Activated naive CD4-positive, alpha-beta T cell treated with anti-CD3 and anti-CD28 coated beads, Interleukin-2, amount 50 U/mL, for 24 hours (primary cell): Measurements from ENCODE around the gene MAPK4.
"Not testable (repeated sequence)": the region's sequence is repeated elsewhere in the genome, so short reads cannot be mapped to it uniquely, and the experiment has no call there.

ENCODE experiments used
- H3K27ac Mint-ChIP-seq: one replicate; pipeline ENCODE4 v1.8.0; 2021; ENCODE audit warnings: mild to moderate bottlenecking, mixed read lengths
- H3K27me3 Mint-ChIP-seq: one replicate; pipeline ENCODE4 v1.8.0; 2021; ENCODE audit warnings: mixed read lengths
- H3K36me3 Mint-ChIP-seq: one replicate; pipeline ENCODE4 v1.8.0; 2021; ENCODE audit warnings: mixed read lengths
- H3K4me1 Mint-ChIP-seq: one replicate; pipeline ENCODE4 v1.8.0; 2021; ENCODE audit warnings: mixed read lengths
- H3K4me3 Mint-ChIP-seq: one replicate; pipeline ENCODE4 v1.8.0; 2021; ENCODE audit warnings: mild to moderate bottlenecking, mixed read lengths
- H3K9me3 Mint-ChIP-seq: one replicate; pipeline ENCODE4 v1.8.0; 2021; ENCODE audit warnings: mixed read lengths

Gene MAPK4

DNA sequence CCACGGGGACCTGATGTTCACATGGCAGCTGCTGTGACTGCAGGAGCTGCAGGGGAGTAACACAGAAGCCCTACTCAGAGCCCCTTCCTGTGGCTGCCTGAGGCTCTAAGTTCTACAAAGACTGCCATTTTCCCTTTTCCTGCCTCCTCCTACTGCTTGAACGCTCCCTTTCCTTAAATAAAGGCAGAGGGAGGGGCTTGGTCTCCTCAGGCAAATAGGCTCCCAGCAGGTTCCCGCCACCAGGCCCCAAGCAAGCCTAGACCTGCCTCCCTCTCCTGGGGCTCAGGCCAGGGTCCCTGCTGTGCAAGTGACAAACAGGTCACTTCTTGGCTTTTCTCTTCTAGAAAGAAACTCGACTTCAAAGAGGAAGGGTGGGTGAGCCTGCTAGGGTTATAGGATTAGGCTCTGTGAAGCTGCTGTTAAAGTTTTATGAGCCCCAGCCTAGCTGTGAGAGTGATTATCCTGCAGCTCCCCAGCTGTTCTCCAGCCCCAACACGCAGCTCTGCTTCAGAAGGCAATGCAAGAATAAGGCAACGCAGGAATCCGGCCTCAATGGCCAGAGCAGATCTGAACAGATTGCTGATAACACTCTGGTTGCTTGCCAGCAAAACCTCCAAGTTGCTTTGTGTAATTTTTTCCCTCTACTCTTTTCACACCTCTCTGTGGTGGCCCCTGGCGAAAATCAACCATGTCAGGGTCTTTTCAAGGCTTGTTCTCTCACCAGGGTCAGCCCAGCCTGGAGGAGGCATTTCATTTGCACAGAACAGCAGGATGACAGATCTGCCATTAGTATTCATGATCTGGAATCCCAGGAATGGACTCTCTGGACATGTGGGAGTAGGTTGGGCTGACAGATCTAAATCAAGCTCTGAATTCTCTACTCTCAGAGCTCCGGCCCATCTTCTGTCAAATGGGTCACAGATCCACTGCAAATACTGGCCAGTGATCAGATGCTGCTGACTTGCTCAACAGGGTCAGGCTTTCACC is 188.6 kb downstream of the MAPK4 start:
- no peaks in the 10 kb centered on the region for H3K9me3 Mint-ChIP-seq
- H3K4me3 Mint-ChIP-seq, result no peak overlapping the region
- no peaks in the 10 kb centered on the region for H3K4me1 Mint-ChIP-seq
- no peak overlapping the region for H3K27ac Mint-ChIP-seq
- H3K27me3 Mint-ChIP-seq, result peaks cover 9% of the 10 kb centered on the region
- H3K36me3 Mint-ChIP-seq, result no peaks in the 10 kb centered on the region

GRCh38 chr18:50749421-50749820 is 189.5 kb downstream of the MAPK4 start:
- Mint-ChIP-seq H3K4me1 (no peaks in the 10 kb centered on the region), H3K27me3 (peaks cover 10% of the 10 kb centered on the region), H3K36me3 (no peaks in the 10 kb centered on the region), H3K9me3 (no peaks in the 10 kb centered on the region), H3K27ac (no peak overlapping the region), H3K4me3 (no peak overlapping the region)

GRCh38 chr18:50749945-50750344 is 190.1 kb downstream of the MAPK4 start:
- Mint-ChIP-seq H3K4me3 (no peak overlapping the region), H3K9me3 (no peaks in the 10 kb centered on the region), H3K27ac (no peak overlapping the region), H3K27me3 (peaks cover 11% of the 10 kb centered on the region), H3K4me1 (no peaks in the 10 kb centered on the region), H3K36me3 (no peaks in the 10 kb centered on the region)

- Mint-ChIP-seq H3K27me3 (peaks cover 11% of the 10 kb centered on the region), H3K27ac (no peak overlapping the region), H3K9me3 (no peaks in the 10 kb centered on the region)
These were observed 190.7 kb downstream of the MAPK4 start for GRCh38 chr18:50750546-50750945.

DNA sequence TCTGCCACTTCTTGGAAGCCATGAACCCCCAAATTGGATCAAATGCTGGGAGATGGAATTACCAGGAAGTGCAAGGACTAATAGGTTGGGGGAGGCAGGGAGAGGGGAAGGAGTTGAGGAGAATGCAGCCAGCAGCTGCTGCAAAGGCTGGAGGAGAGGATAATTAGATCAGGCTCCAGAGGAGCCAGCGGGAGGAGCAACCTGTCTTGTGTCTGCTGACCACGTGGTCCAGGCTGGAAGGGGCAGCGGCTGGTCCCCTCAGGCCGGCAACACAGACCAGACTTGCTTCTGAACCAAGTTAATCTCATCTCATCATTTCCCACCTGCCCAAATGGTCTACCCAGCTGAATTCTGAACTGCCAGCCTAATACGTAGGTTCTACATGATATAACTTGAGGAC is 191.6 kb downstream of the MAPK4 start:
- Mint-ChIP-seq H3K4me3 (no peak overlapping the region), H3K27me3 (peaks cover 13% of the 10 kb centered on the region), H3K9me3 (no peaks in the 10 kb centered on the region), H3K4me1 (no peaks in the 10 kb centered on the region), H3K27ac (no peak overlapping the region), H3K36me3 (no peaks in the 10 kb centered on the region)

More at GRCh38 chr18:50750546-50750945, 190.7 kb downstream of the MAPK4 start:
- Mint-ChIP-seq H3K36me3 (no peaks in the 10 kb centered on the region), H3K4me1 (no peaks in the 10 kb centered on the region), H3K4me3 (no peak overlapping the region)

- Mint-ChIP-seq H3K27ac (no peak overlapping the region), H3K9me3 (no peaks in the 10 kb centered on the region), H3K27me3 (peaks cover 15% of the 10 kb centered on the region), H3K36me3 (no peaks in the 10 kb centered on the region), H3K4me3 (no peak overlapping the region), H3K4me1 (no peaks in the 10 kb centered on the region)
These were observed 192.1 kb downstream of the MAPK4 start for GRCh38 chr18:50751947-50752346.

DNA sequence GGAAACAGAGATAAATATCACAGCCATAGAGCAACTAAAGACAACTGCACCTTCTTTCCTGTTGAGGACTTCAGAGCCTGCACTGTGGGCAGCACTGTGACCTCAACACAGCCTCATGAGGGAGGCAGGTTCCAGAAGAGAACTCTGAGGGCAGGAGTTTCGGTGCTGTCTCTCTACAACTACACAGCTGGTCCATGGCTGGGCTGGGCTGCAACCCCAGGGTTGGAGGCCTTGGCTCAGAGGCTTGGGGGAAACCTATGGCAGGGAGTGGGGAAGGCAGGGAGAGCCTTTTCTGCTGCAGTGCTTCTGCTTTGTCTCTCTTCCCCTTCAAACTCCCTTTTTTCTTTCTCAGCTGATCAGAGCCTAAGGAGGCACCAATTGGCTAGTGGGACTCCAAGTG is 193.4 kb downstream of the MAPK4 start:
- peaks cover 16% of the 10 kb centered on the region for H3K27me3 Mint-ChIP-seq
- H3K36me3 Mint-ChIP-seq, result no peaks in the 10 kb centered on the region
- H3K4me3 Mint-ChIP-seq, result no peak overlapping the region
- H3K9me3 Mint-ChIP-seq, result no peaks in the 10 kb centered on the region
- H3K27ac Mint-ChIP-seq, result no peak overlapping the region
- H3K4me1 Mint-ChIP-seq, result no peaks in the 10 kb centered on the region

DNA sequence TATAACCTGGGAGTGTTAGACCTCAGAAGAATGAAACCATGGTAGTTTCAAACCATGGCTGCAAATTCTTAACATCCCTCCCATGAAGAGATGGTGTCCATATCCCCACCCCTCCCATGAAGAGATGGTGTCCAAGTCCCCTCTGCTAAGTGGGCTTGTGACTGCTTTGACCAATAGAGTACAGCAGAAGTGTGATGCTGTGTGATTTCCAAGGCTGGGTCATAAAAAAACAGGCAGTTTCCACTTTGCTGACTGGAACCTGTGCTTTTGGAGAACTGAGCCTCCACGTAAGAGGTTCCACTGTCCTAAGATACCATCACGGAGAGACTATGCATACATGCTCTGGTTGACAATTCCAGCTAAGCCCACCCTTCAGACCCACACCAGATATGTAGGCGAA is 194.4 kb downstream of the MAPK4 start:
- H3K9me3 Mint-ChIP-seq, result no peaks in the 10 kb centered on the region
- no peak overlapping the region for H3K27ac Mint-ChIP-seq
- H3K4me1 Mint-ChIP-seq, result no peaks in the 10 kb centered on the region
- H3K27me3 Mint-ChIP-seq, result peaks cover 16% of the 10 kb centered on the region
- H3K36me3 Mint-ChIP-seq, result no peaks in the 10 kb centered on the region
- H3K4me3 Mint-ChIP-seq, result no peak overlapping the region

DNA sequence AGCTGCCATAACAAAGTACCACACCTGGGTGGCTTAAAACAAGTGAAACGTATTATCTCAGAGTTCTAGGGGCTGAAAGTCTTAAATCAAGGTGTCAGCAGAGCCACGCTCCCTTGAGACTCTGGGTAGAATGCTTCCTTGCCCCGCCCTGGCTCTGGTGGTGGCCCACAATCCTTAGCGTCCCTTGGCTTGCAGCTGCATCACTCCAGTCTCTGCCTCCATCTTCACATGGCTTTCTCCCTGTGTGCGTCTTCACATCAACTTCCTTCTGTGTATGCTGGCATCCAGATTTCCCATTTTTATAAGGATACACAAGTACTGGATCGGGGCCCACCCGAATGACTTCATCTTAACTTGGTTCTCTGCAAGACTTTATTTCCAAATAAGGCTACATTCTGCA is 197.5 kb downstream of the MAPK4 start:
- no peak overlapping the region for H3K27ac Mint-ChIP-seq
- no peaks in the 10 kb centered on the region for H3K9me3 Mint-ChIP-seq
- H3K4me3 Mint-ChIP-seq, result no peak overlapping the region
- H3K4me1 Mint-ChIP-seq, result no peaks in the 10 kb centered on the region
- H3K36me3 Mint-ChIP-seq, result no peaks in the 10 kb centered on the region
- peaks cover 17% of the 10 kb centered on the region for H3K27me3 Mint-ChIP-seq

DNA sequence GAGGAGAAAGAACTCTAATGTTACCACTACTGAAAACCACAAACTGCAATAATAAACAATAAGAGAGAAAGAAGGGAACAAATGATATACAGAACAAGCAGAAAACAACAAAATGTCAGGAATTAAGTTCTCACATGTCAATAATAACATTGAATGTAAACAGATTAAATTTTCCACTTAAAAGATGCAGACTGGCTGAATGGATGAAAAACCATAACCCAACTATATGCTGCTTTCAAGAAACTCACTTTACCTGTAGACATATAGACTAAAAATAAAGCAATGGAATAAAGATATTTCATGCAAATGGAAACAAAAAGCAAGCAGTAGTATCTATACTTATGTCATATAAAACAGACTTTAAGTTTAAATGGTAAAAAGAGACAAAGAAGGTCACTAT is 209.6 kb downstream of the MAPK4 start:
- Mint-ChIP-seq H3K9me3 (peaks cover 19% of the 10 kb centered on the region), H3K4me1 (no peaks in the 10 kb centered on the region), H3K36me3 (peaks cover 10% of the 10 kb centered on the region), H3K27me3 (peaks cover 14% of the 10 kb centered on the region), H3K4me3 (no peak overlapping the region), H3K27ac (no peak overlapping the region)

GRCh38 chr18:50775207-50775606 is 215.3 kb downstream of the MAPK4 start:
- H3K36me3 Mint-ChIP-seq, result peaks cover 1% of the 10 kb centered on the region
- H3K27me3 Mint-ChIP-seq, result peaks cover 12% of the 10 kb centered on the region
- no peak overlapping the region for H3K27ac Mint-ChIP-seq
- H3K4me3 Mint-ChIP-seq, result no peak overlapping the region
- no peaks in the 10 kb centered on the region for H3K9me3 Mint-ChIP-seq
- H3K4me1 Mint-ChIP-seq, result no peaks in the 10 kb centered on the region

DNA sequence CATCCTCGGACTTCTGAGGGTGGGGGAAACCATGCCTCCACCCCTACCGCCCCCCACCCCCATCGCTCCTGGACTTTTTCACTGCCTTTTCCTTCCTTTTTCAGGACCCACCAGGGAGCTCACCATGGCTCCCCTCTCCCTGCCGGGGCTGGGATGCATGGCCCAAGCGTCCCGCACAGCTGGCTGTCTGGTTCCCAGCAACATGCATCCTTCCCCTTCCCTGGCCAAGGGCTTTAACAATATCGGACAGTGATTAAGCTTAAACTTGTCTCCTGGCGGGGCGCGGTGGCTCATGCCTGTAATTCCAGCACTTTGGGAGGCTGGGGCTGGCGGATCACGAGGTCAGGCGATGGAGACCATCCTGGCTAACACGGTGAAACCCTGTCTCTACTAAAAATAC is 215.8 kb downstream of the MAPK4 start:
- no peak overlapping the region for H3K27ac Mint-ChIP-seq
- no peaks in the 10 kb centered on the region for H3K9me3 Mint-ChIP-seq
- H3K27me3 Mint-ChIP-seq, result peaks cover 15% of the 10 kb centered on the region
- peaks cover 1% of the 10 kb centered on the region for H3K36me3 Mint-ChIP-seq
- no peak overlapping the region for H3K4me3 Mint-ChIP-seq
- no peaks in the 10 kb centered on the region for H3K4me1 Mint-ChIP-seq

DNA sequence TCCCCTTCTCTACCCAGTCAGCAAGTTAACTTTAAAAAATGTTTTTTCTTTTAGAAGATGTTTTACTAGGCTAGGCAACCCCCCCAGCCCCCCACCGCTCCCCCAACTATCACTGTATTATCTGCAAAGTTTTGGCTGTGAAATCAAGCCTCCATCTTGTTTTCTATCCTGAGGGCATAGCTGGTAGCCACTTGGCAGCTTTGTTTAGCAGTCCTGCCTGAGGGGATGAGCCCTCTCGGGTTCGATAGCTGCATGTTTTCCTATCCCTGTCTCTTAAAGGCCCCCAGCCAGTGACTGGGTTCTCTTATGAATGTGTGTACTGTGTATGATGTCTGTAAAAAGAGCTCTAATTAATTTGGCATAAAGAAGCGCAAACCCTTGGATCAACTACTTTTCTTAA is 216.5 kb downstream of the MAPK4 start:
- Mint-ChIP-seq H3K4me1 (no peaks in the 10 kb centered on the region), H3K36me3 (peaks cover 2% of the 10 kb centered on the region), H3K27me3 (peaks cover 14% of the 10 kb centered on the region), H3K9me3 (peaks cover 2% of the 10 kb centered on the region), H3K27ac (no peak overlapping the region), H3K4me3 (no peak overlapping the region)

DNA sequence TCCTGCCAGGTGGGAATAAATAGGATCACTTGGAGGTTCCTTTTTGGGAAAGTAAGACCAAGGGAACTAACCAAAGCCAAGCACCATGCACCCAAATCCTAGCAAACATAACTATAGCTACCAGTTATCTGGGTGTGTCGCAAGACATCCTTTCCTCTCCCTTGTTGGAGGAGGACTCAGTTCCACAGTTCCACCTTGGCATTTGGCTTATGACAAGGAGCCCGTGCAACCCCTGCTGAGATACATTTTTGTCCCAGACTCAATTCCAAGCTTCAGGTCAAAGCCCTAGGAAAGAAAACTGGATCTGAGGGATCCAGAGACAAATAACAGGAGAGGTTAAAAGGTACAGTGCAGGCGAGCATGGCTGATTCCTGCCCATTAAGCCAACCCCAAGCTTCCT is 219.1 kb downstream of the MAPK4 start:
- not testable (repeated sequence) for H3K4me3 Mint-ChIP-seq, H3K36me3 Mint-ChIP-seq, H3K27ac Mint-ChIP-seq, H3K4me1 Mint-ChIP-seq, H3K9me3 Mint-ChIP-seq
- peaks cover 13% of the 10 kb centered on the region for H3K27me3 Mint-ChIP-seq
